RPMI7951 (cell line): Measurements from ENCODE around the gene PLEKHG5. TPM values are rescaled to one million over a fixed set of nuclear protein-coding genes. Genes with fewer than 3 reads are reported as not detected.
"Not testable (repeated sequence)": the region's sequence is repeated elsewhere in the genome, so short reads cannot be mapped to it uniquely, and the experiment has no call there.

ENCODE experiments used
- DNase-seq: peaks from one replicate; pipeline ENCODE4 v3.0.0-alpha.2; 2012; ENCODE audit warnings: low read depth
- total RNA-seq: library from RNA; depleted of rRNA; stranded (reverse); fragments of >200 nt; shearing (Covaris generic); gene quantifications from 2 replicates; pipeline ENCODE4 v1.2.3, GENCODE V29; 2014

The PLEKHG5 gene
- total RNA-seq, 1 experiment from 2014 or later = 0.60 TPM

DNA sequence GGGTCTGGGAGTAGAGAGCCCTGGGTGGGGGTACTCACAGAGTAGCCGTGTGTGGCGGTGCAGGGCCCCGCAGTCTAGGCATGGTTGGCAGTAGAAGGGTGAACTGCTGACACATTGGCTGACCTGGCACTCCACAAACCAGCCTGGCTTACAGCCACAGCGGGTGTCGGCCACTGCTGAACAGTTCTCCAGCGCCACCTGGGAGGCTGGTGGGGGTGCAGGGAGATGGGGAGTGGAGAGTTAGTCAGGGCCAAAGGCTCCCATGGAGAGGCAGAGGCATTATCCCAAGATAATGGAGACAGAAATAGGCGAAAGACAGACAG is 27.0 kb downstream of the PLEKHG5 start:
- no peak for DNase-seq

- no peak for DNase-seq
Observed at GRCh38 chr1:6463120-6463412, 28.4 kb downstream of the PLEKHG5 start.

DNA sequence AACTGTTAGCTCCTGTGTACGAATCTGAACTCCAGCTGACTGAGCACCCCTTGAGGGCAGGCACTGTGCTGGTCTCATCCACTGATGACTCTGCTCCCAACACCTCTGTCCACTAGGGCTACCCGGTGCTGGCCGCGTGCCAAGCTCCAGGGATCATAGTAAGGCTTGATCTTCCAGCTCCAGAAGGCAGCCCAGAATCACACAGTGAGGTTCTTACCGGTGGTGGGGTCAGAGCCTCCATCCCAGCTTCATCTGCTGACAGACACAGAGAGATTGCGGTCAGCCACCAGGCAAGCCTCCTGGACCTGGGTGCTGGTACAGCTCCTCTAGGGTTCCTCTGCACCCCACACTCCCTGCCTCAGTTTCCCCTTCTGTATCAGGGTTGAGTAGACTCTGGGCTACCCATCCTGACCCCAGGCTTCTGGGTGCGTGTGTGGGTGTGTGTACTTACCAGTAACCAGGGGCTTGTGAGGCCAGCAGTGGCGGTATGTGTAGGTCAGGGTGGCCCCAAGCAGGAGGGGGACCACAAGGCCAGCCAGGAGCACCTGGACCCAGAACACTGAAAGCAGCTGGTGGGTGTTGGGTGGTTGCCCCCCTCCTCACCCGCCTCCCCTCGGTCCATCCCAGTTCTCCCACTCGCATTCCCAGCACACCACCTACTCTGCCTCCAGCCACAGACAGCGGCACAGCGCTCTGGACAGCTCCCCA is 28.9 kb downstream of the PLEKHG5 start:
- no peak for DNase-seq

GRCh38 chr1:6461538-6462411 is 29.7 kb downstream of the PLEKHG5 start:
- no peak for DNase-seq

DNA sequence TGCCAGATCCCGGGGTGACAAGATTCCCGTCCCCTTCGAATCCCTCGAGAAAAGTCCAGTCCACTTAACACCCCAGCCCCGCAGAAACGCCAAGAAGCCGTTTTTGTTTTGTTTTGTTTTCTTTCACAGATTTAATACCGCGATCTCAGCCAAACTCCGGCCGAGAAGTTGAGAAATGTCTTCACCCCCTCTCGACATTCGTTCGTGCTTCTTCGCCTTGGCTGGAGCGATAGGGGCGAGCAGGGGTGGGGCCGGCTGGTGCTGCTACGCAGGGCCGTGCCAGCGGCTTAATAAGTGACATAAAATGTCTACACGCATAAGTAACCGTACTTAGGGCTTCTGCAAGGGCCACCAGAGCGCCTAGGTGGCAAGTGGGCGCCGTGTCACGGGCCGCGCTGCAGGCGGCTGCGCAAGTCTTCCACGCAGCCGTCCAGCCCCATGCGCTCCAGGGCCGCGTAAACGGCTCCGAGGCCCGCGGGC is 30.4 kb downstream of the PLEKHG5 start:
- no peak for DNase-seq

- DNase-seq = no peak
Observed at GRCh38 chr1:6460301-6461050, 31.0 kb downstream of the PLEKHG5 start.

DNA sequence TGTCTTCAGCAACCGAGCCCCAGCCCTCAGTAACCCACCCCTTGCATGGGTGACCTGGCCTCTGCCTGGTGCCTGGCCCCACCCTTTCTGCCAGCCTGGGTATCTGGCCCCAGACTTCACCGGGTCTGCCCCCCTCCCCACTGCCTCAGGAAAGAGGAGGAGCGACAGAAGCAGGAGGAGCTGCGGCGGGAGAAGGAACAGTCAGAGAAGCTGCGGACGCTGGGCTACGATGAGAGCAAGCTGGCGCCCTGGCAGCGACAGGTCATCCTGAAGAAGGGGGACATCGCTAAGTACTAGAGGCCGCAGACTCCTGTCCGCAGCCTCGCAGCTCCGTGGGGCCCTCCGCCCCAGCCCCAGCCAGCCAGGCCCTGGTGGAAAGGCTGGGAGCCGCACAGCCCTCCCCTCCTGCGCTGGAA is 31.6 kb downstream of the PLEKHG5 start:
- DNase-seq = no peak

- no peak for DNase-seq
Observed at GRCh38 chr1:6456800-6457466, 34.5 kb downstream of the PLEKHG5 start.

- not testable (repeated sequence) for DNase-seq
Observed at GRCh38 chr1:6455752-6456520, 35.5 kb downstream of the PLEKHG5 start.

DNA sequence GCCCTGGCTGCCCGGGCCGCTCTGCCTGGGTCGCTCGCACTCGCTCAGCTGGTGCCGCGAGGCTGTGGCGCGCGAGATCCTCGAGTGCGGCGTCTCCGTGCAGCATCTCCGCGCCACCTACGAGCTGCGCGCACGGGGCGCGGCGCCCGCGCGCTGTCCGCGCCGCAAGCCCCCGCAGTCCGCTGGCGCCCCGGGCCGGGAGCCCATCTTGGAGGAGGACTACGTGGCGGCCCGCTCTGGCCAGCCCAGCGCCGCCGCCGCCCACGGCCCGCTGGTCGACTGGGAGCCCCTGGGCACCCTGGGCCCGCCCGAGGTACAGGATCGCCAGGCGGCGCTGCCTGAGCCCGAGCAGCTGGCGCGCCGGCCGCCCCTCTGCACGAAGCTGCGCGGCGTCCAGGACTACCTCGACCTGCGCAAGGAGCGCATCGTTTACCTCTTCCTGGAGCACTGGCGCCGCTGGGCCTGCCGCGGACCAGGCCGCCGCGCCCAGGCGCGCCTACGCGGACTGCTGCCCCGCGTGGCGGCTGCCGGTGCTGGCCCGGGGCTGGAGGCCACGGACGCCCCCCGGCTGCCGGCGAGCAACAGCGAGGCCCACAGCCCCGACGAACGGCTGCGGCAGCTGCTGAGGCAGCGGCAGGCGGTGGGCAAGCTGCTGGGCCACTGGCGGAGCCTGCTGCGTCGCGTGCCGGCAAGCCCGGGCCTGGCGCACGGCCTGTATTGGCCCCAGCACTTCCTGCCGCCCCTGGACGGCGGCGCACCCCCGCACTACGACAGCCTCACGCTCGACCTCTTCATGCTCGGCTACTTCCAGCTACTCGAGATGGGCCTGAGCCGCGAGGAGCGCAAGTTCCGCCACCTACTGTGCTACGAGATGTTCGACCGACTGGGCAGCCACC is 36.4 kb downstream of the PLEKHG5 start:
- no peak for DNase-seq

DNA sequence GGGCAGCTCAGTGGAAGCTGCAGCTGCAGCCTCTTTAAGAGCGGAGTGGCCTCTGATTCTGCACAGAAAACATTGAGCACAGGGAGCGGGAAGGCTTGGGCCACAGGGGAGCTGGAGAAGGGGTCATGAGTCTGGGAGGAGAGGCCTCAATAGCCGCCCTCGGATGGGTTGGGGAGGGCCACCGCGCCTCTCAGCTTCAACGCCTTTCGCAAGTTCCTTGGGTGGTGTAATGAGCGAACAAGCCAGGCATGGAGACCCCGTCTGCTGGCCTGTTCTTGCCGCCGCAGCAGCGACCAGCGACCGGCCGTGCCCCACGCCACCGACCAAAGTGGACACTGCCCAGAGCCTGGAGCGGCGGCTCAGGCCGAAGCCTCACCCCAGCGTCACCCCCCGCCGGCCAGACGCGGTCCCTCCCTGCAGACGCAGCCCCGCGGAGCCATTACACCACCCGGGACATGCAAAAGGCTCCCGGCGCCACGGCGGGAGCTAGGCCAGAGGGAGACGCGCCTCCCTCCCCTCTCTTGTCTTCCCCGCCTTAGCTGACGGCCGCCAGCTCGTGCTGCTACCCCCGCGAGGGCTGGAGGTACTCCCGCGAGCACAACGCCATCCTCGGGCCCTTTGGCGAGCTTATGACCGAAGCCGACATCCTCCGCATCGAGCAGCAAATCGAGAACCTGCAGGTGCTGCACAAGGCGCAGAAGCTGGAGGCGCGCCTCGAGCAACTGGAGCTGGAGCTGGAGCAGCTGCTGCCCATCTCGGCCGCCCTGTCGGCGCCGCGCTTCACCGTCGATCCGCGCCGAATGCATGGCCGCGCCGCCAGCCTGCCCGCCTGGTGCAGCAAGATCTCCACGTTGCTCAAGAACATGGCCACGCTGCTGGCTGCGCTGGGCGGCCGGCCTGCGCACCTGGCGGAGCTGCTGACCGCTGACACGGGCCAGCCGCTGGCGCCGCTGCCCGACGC is 37.3 kb downstream of the PLEKHG5 start:
- not testable (repeated sequence) for DNase-seq

DNA sequence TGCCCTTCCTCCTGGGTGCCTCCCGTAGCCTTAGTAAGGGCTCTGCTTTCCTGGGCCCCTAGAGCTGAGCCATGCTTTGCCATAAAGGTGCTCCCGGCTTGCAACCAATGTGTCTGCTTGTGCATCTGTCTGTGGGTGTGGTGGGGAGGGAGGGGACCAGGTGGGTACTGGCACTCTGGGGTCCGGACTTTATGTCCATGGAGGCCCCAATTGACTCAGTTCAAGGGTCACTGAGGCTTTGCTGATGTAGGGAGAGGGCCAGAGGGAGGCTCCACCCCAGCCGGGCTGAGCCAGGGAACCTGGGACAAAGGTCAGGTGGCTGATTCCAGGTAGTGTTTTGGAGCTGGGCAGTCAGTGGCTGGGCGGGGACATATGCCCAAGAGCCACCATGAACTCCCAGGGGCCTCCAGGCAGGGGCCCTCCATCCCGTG is 40.5 kb downstream of the PLEKHG5 start:
- no peak for DNase-seq

DNA sequence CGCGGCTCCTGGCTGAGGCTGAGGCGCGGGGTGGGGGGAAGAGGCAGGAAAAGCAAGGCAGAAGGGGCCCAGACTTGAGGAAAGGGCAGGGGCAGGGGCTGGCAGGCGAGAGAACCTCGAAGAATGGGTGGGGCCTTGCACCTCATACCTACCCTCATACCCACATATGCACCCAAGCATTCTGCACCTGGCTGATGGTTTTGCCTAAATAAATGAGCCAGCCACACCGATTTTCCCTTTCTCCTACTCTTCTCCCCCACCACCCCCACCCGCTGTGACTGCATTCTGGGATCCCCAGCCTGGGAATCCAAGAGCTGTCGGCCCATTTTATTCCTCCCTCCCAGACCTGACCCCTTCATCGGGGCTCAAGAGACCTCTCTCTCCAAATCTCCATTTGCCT is 41.0 kb downstream of the PLEKHG5 start:
- not testable (repeated sequence) for DNase-seq

GRCh38 chr1:6450005-6450450 is 41.4 kb downstream of the PLEKHG5 start:
- no peak for DNase-seq

DNA sequence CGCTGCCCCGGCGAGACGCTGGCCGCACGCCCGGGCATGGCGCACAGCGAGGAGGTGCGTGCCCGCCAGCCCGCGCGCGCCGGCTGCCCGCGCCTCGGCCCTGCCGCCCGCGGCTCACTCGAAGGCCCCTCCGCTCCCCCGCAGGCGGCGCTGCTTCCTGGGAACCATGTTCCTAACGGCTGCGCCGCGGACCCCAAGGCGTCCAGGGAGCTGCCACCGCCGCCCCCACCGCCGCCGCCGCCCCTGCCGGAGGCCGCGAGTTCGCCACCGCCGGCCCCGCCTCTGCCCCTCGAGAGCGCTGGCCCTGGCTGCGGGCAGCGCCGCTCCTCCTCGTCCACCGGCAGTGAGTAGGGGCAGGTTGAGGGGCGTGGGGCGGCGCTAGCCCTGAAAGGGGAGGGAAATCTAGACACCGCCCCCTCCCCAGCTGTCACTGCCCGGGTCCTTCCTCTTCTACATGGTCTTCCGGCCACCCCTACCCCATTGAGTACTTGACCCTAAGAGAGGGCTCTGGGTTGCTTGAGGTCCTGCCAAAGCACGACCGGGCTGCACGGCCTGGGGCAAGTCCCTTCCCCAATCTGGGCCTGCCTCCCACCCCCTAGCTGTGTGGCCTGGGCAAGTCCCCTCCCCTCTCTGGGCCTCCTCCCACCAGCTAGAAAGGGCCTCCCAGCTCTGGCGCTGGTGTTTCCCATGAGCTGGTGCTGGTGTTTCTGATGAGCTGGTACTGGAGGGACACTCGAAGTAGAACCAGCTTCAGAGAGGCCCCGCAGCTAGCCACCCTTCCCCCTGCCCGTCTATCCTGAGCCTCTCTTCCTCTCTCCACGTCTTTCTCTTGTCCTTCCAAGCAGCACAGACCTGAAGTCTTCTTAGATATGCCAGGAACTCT is 42.5 kb downstream of the PLEKHG5 start:
- DNase-seq = no peak

DNA sequence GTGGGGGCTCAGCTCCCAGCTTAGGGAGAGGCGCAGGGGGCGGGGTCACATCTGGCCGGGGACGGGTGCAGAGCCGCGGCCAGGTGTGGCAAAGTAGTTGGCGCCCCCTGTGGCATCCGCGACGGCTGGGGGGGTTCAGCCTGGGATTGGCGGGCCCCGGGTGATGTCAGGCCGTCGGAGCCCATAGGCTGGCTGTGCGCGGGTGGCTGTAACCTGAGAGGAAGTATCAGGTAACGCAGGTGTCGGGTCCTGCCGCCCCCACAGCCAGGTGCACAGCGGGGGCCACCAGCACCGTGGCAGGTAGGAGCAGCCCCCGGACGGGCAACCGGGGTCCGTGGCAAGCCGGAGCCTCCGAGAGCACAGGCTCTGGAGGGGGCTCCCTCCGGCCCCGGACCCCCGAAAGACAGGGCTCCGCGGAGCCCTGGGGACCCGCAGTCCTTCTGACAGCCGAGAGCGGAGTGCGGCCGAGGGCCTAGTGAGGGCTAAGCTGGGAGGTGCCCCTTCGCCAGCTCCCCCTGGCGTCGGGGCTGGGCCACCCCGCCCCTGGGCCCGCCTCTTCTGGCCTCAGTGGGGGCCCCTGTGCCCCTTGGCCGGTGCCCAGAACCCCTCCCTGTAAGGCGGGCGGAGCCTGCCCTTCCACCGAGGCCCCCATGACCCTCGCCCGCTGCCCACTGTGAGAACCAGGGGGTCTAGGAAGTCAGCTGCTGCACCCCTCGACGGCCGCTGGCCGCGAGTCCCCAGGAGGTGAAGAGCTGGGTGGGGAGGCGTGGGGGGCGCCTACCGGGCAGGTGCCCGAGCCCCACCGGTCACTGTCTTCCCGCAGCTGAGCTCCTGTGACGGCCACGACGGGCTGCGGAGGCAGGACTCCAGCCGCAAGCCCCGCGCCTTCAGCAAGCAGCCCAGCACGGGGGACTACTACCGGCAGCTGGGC is 43.4 kb downstream of the PLEKHG5 start:
- DNase-seq = no peak
